ENCODE data around the gene ALPG. TPM values are rescaled to one million over a fixed set of nuclear protein-coding genes. Genes with fewer than 3 reads are reported as not detected.
"Not testable (repeated sequence)": the region's sequence is repeated elsewhere in the genome, so short reads cannot be mapped to it uniquely, and the experiment has no call there.

ALPG gene
- total RNA-seq, 5 donors from 2014 or later (not counting 1 experiment from before 2014, with no cell fraction given), result 0.15 TPM; not detected in 4

DNA sequence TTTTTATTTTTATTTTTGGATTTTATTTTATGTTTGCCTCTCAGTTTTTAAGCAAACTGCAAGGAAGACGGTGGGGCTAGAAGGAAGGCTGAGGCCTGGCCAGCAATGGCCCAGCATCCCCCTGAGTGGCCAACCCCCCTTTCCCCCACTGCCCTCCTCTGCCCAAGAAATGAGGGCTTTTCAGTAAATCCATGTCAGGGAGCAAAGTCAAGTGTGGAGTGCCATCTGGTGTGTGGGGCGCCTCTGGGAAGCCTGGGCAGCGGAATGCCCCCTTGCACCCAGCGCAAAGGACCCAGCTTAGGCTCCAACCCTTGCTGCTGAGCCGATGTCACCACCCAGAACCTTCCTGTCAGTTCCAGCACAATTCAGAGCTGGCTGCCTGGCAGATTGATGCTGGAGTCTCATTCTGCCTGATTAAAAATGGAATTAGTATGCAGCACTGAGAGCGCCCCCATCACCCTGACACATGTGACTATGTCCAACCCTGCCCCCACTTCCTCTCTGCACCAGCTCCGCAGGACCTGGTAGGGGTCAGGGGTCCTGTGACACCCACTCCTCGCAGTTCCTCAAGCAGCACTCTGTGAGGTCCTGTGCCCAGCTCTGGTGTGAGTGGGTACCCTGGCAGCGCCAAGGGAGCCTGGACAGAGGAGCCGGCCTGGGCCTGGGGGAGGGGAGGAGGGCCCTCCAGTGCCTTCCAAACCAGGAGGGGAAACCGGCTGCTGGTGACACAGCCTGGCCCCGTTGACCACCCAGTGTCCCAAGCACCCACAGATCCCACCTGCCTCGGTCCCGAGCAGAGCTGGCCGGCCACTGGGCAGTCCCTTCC, 37.3 kb upstream of the ALPG start:
- Mint-ChIP-seq H3K36me3 (no peaks in the 10 kb centered on the region), H3K9me3 (no peaks in the 10 kb centered on the region), H3K27me3 (no peaks in the 10 kb centered on the region), H3K4me3 (no peak overlapping the region), H3K4me1 (peaks cover 5 to 14% (median 11%) of the 10 kb centered on the region in 3 donors), H3K27ac (no peak overlapping the region)
- no peaks in the 10 kb centered on the region for H3K36me3 ChIP-seq (ENCODE audit: control insufficient read depth in 2 of 2, extremely low read depth in 1 of 2, insufficient read depth in 1 of 2, low read length in 1 of 2)
- POLR2A ChIA-PET, result no interaction called here
- H3K27ac ChIP-seq (ENCODE audit: low read length), result no peak overlapping the region
- H3K27me3 ChIP-seq (replicated peaks in 1 of 2; ENCODE audit: control insufficient read depth in 2 of 2, extremely low read depth in 1 of 2, insufficient read depth in 2 of 2, low read length in 1 of 2), result peaks cover 0 to 4% of the 10 kb centered on the region in 2 experiments
- CTCF ChIA-PET, result interaction anchor here in 1 of 2 donors (0.6 kb wide), 1 partner anchor 29 kb away, joined by 5 read pairs; no protein-coding TSS in a partner anchor
- no peak for DNase-seq
- WGBS (ENCODE audit: insufficient coverage), result 76% methylated on average over 10 of the region's 15 CpGs
- H3K4me3 ChIP-seq (ENCODE audit: control insufficient read depth in 1 of 2, extremely low read depth in 1 of 2, low read length in 1 of 2), result no peak overlapping the region
- no peaks in the 10 kb centered on the region for H3K9me3 ChIP-seq
- H3K4me1 ChIP-seq (ENCODE audit: control insufficient read depth in 1 of 2, extremely low read depth in 1 of 2, insufficient read depth in 2 of 2, low read length in 2 of 2), result peaks cover 0 to 11% of the 10 kb centered on the region in 2 experiments
- ATAC-seq (replicated peaks in 1 of 4), result no peak

GRCh38 chr2:232370007-232370406, 36.6 kb upstream of the ALPG start:
- CTCF ChIA-PET, H3K27me3 Mint-ChIP-seq, H3K36me3 Mint-ChIP-seq: not testable (repeated sequence)

DNA sequence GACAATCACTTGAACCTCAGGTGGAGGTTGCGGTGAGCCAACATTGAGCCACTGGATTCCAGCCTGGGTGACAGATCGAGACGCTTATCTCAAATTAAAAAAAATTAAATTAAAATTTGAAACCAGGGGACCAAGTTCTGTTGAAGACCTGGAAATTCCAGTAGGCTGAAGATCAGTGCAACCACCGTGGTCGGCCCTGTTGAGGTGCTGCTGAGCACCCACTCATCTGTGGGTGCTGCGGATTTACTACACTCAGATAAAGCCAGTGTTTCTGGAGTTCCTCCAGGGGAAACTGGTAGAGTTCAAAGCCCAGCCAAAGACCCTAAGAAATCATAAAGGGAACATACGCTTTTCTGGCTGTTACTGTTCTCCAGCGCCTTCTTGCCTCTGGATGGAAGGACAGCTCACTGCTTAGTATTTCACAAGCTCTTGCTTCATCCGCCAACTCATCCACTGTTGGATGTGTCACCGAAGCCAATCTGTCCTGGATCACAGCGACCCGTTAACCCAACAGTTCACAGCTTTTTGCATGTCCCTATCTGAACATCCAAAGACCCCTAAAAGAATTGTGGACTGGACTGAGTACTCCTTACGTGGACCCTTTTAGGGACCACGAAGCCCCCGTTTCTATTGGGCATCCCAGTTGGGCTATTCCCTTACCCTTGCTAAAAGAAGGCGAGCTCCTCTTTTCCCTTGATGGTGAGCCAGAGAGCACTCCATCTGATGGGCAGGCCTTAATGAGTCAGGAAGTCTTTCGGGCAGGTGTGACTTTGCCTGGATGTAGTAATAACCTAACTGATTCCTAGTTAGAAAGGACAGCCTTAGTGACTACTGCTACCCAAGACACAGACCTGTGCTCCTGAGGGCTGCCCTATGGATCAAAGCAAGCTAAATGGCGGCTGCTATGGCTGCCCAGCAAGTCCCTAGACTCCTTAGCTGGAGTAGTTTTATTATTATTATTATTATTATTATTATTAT, 34.1 kb upstream of the ALPG start:
- H3K4me1 ChIP-seq (ENCODE audit: control insufficient read depth in 1 of 2, extremely low read depth in 1 of 2, insufficient read depth in 2 of 2, low read length in 2 of 2), result no peaks in the 10 kb centered on the region
- H3K27ac Mint-ChIP-seq, result no peak overlapping the region
- H3K27me3 ChIP-seq (replicated peaks in 1 of 2; ENCODE audit: control insufficient read depth in 2 of 2, extremely low read depth in 1 of 2, insufficient read depth in 2 of 2, low read length in 1 of 2), result peaks cover 0 to 7% of the 10 kb centered on the region in 2 experiments
- no peaks in the 10 kb centered on the region for H3K9me3 Mint-ChIP-seq
- DNase-seq, result no peak
- H3K4me3 Mint-ChIP-seq, result no peak overlapping the region
- CTCF ChIA-PET, result no interaction called here
- no peaks in the 10 kb centered on the region for H3K36me3 ChIP-seq (ENCODE audit: control insufficient read depth in 2 of 2, extremely low read depth in 1 of 2, insufficient read depth in 1 of 2, low read length in 1 of 2)
- H3K27me3 Mint-ChIP-seq, result no peaks in the 10 kb centered on the region
- 90% methylated on average over 10 of the region's 18 CpGs for WGBS (ENCODE audit: insufficient coverage)
- no peak overlapping the region for H3K27ac ChIP-seq (ENCODE audit: low read length)
- no peaks in the 10 kb centered on the region for H3K36me3 Mint-ChIP-seq
- ATAC-seq (replicated peaks in 1 of 4), result no peak
- POLR2A ChIA-PET, result no interaction called here
- H3K4me3 ChIP-seq (ENCODE audit: control insufficient read depth in 1 of 2, extremely low read depth in 1 of 2, low read length in 1 of 2), result no peak overlapping the region
- H3K4me1 Mint-ChIP-seq, result peaks cover 0 to 4% (median 0%) of the 10 kb centered on the region in 3 donors
- no peaks in the 10 kb centered on the region for H3K9me3 ChIP-seq

More at GRCh38 chr2:232370007-232370406, 36.6 kb upstream of the ALPG start:
- H3K4me3 ChIP-seq (ENCODE audit: control insufficient read depth in 1 of 2, extremely low read depth in 1 of 2, low read length in 1 of 2); H3K9me3 ChIP-seq; H3K4me1 Mint-ChIP-seq; H3K4me3 Mint-ChIP-seq; POLR2A ChIA-PET; H3K36me3 ChIP-seq (ENCODE audit: control insufficient read depth in 2 of 2, extremely low read depth in 1 of 2, insufficient read depth in 1 of 2, low read length in 1 of 2); H3K4me1 ChIP-seq (ENCODE audit: control insufficient read depth in 1 of 2, extremely low read depth in 1 of 2, insufficient read depth in 2 of 2, low read length in 2 of 2); H3K27ac Mint-ChIP-seq; H3K27me3 ChIP-seq (replicated peaks in 1 of 2; ENCODE audit: control insufficient read depth in 2 of 2, extremely low read depth in 1 of 2, insufficient read depth in 2 of 2, low read length in 1 of 2); H3K27ac ChIP-seq (ENCODE audit: low read length); H3K9me3 Mint-ChIP-seq; DNase-seq: not testable (repeated sequence)
- no CpG with 5 or more reads among the region's 12 CpGs for WGBS (ENCODE audit: insufficient coverage)
- ATAC-seq (replicated peaks in 1 of 4), result peak in 2 of 4 experiments; percentile 14 to 55

- Histone ChIP-seq H3K36me3 (ENCODE audit: control insufficient read depth in 2 of 2, extremely low read depth in 1 of 2, insufficient read depth in 1 of 2, low read length in 1 of 2) (no peaks in the 10 kb centered on the region), H3K9me3 (no peaks in the 10 kb centered on the region), H3K27ac (ENCODE audit: low read length) (no peak overlapping the region), H3K4me3 (ENCODE audit: control insufficient read depth in 1 of 2, extremely low read depth in 1 of 2, low read length in 1 of 2) (no peak overlapping the region), H3K4me1 (ENCODE audit: control insufficient read depth in 1 of 2, extremely low read depth in 1 of 2, insufficient read depth in 2 of 2, low read length in 2 of 2) (no peaks in the 10 kb centered on the region), H3K27me3 (replicated peaks in 1 of 2; ENCODE audit: control insufficient read depth in 2 of 2, extremely low read depth in 1 of 2, insufficient read depth in 2 of 2, low read length in 1 of 2) (peaks cover 0 to 12% of the 10 kb centered on the region in 2 experiments)
- H3K27ac Mint-ChIP-seq, result no peak overlapping the region
- H3K4me1 Mint-ChIP-seq, result peaks cover 0 to 3% (median 0%) of the 10 kb centered on the region in 3 donors
- no peaks in the 10 kb centered on the region for H3K27me3 Mint-ChIP-seq
- no peaks in the 10 kb centered on the region for H3K36me3 Mint-ChIP-seq
- DNase-seq (no peak), ATAC-seq (replicated peaks in 1 of 4) (no peak)
- no peak overlapping the region for H3K4me3 Mint-ChIP-seq
- POLR2A ChIA-PET, result no interaction called here
- no peaks in the 10 kb centered on the region for H3K9me3 Mint-ChIP-seq
- CTCF ChIA-PET, result no interaction called here
- WGBS (ENCODE audit: insufficient coverage), result no CpG with 5 or more reads among the region's 1 CpG
These were observed 32.3 kb upstream of the ALPG start for GRCh38 chr2:232374356-232374755.

DNA sequence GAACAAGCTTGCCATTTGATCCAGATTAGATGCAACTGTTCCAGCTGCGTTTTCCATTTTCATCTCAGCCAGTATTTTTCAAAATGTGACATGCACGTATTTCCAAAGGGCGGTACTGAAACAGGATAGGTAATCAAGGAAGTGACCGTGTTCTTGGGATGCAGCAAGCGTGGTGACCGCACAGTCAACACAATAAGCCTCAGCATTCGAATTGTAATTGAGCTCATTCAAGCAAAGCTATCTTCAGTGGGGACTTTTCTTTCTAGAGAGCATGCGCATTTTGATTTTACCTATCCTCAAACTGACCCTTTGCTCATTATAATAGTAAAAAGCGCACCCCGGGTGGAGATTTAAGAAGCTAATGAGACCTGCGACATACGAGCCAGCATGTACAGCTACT, 31.5 kb upstream of the ALPG start:
- no peak for DNase-seq
- no peaks in the 10 kb centered on the region for H3K36me3 ChIP-seq (ENCODE audit: control insufficient read depth in 2 of 2, extremely low read depth in 1 of 2, insufficient read depth in 1 of 2, low read length in 1 of 2)
- POLR2A ChIA-PET, result no interaction called here
- WGBS (ENCODE audit: insufficient coverage), result 90% methylated on average over 9 of the region's 12 CpGs
- H3K27ac ChIP-seq (ENCODE audit: low read length), result no peak overlapping the region
- no peaks in the 10 kb centered on the region for H3K4me1 ChIP-seq (ENCODE audit: control insufficient read depth in 1 of 2, extremely low read depth in 1 of 2, insufficient read depth in 2 of 2, low read length in 2 of 2)
- no peak for ATAC-seq (replicated peaks in 1 of 4)
- CTCF ChIA-PET, result no interaction called here
- no peak overlapping the region for H3K4me3 ChIP-seq (ENCODE audit: control insufficient read depth in 1 of 2, extremely low read depth in 1 of 2, low read length in 1 of 2)
- H3K36me3 Mint-ChIP-seq, result no peaks in the 10 kb centered on the region
- no peaks in the 10 kb centered on the region for H3K4me1 Mint-ChIP-seq
- peaks cover 0 to 19% of the 10 kb centered on the region in 2 experiments for H3K27me3 ChIP-seq (replicated peaks in 1 of 2; ENCODE audit: control insufficient read depth in 2 of 2, extremely low read depth in 1 of 2, insufficient read depth in 2 of 2, low read length in 1 of 2)
- H3K27me3 Mint-ChIP-seq, result no peaks in the 10 kb centered on the region
- H3K9me3 ChIP-seq, result no peaks in the 10 kb centered on the region
- no peak overlapping the region for H3K27ac Mint-ChIP-seq
- H3K9me3 Mint-ChIP-seq, result no peaks in the 10 kb centered on the region
- H3K4me3 Mint-ChIP-seq, result no peak overlapping the region

GRCh38 chr2:232376260-232376659, 30.4 kb upstream of the ALPG start:
- H3K4me3 ChIP-seq (ENCODE audit: control insufficient read depth in 1 of 2, extremely low read depth in 1 of 2, low read length in 1 of 2), result no peak overlapping the region
- 67% methylated on average over 1 of the region's 4 CpGs for WGBS (ENCODE audit: insufficient coverage)
- H3K4me1 ChIP-seq (ENCODE audit: control insufficient read depth in 1 of 2, extremely low read depth in 1 of 2, insufficient read depth in 2 of 2, low read length in 2 of 2), result peaks cover 0 to 2% of the 10 kb centered on the region in 2 experiments
- H3K9me3 ChIP-seq, result no peaks in the 10 kb centered on the region
- Mint-ChIP-seq H3K9me3 (no peaks in the 10 kb centered on the region), H3K27me3 (no peaks in the 10 kb centered on the region), H3K4me1 (no peaks in the 10 kb centered on the region), H3K4me3 (no peak overlapping the region), H3K36me3 (no peaks in the 10 kb centered on the region), H3K27ac (no peak overlapping the region)
- ATAC-seq (replicated peaks in 1 of 4), result no peak
- CTCF ChIA-PET, result no interaction called here
- H3K27ac ChIP-seq (ENCODE audit: low read length), result no peak overlapping the region
- H3K36me3 ChIP-seq (ENCODE audit: control insufficient read depth in 2 of 2, extremely low read depth in 1 of 2, insufficient read depth in 1 of 2, low read length in 1 of 2), result no peaks in the 10 kb centered on the region
- H3K27me3 ChIP-seq (replicated peaks in 1 of 2; ENCODE audit: control insufficient read depth in 2 of 2, extremely low read depth in 1 of 2, insufficient read depth in 2 of 2, low read length in 1 of 2), result peaks cover 0 to 25% of the 10 kb centered on the region in 2 experiments
- no peak for DNase-seq
- POLR2A ChIA-PET, result no interaction called here
